Liver (tissue), 9 donors: Measurements from ENCODE around the gene GUCA2A. TPM values are rescaled to one million over a fixed set of nuclear protein-coding genes. Genes with fewer than 3 reads are reported as not detected.

Experiments
- DNase-seq: peaks from one replicate; pipeline ENCODE4 v3.0.0-alpha.2; 2017; ENCODE audit warnings: low spot score
- H3K27ac ChIP-seq, 2 donors: one replicate each; pipeline ENCODE4 v1.7.0; 2013; ENCODE audit warnings: inconsistent platforms in 2 of 2, low read length in 2 of 2, control low read depth in 1 of 2, low read depth in 1 of 2, mild to moderate bottlenecking in 1 of 2
- H3K27me3 ChIP-seq, 4 donors: one replicate each; pipeline versions ENCODE4 v1.6.1 to v1.7.0; 2013; ENCODE audit warnings: low read length in 3 of 4, inconsistent platforms in 1 of 4, mild to moderate bottlenecking in 1 of 4, moderate library complexity in 1 of 4; ENCODE audit not compliant: control insufficient read depth in 4 of 4, insufficient read depth in 4 of 4
- H3K36me3 ChIP-seq, 4 donors: one replicate each; pipeline versions ENCODE4 v1.6.1 to v1.7.0; 2013; ENCODE audit warnings: low read length in 3 of 4, mild to moderate bottlenecking in 3 of 4, low read depth in 1 of 4, moderate library complexity in 1 of 4; ENCODE audit not compliant: control insufficient read depth in 4 of 4, insufficient read depth in 3 of 4
- H3K4me1 ChIP-seq, 4 donors: one replicate each; pipeline versions ENCODE4 v1.6.1 to v1.7.0; 2013; ENCODE audit warnings: low read length in 3 of 4, mild to moderate bottlenecking in 3 of 4, moderate library complexity in 1 of 4; ENCODE audit not compliant: control insufficient read depth in 4 of 4, insufficient read depth in 4 of 4
- H3K4me3 ChIP-seq, 3 donors: one replicate each; pipeline versions ENCODE4 v1.6.1 to v1.7.0; 2013; ENCODE audit warnings: low read length in 3 of 3, control low read depth in 1 of 3, low read depth in 1 of 3, mild to moderate bottlenecking in 1 of 3
- H3K9ac ChIP-seq, 2 donors: one replicate each; pipeline ENCODE4 v1.7.0; 2013; ENCODE audit warnings: low read length in 2 of 2, mild to moderate bottlenecking in 2 of 2, moderate library complexity in 2 of 2, control low read depth in 1 of 2, low read depth in 1 of 2
- H3K9me3 ChIP-seq, 4 donors: one replicate each; pipeline versions ENCODE4 v1.6.1 to v1.7.0; 2013; ENCODE audit warnings: low read length in 3 of 4; ENCODE audit not compliant: control insufficient read depth in 4 of 4
- EGR1 ChIP-seq, 2 donors: IDR thresholded peaks; 2 replicates each; pipeline ENCODE4 v1.6.1; 2016 to 2018; ENCODE audit warnings: antibody characterized with exemption in 2 of 2, low read depth in 2 of 2
- FOXA1 ChIP-seq: IDR thresholded peaks from 2 replicates; pipeline ENCODE4 v1.6.1; 2016; ENCODE audit warnings: antibody characterized with exemption
- FOXA2 ChIP-seq: IDR thresholded peaks from 2 replicates; pipeline ENCODE4 v1.6.1; 2016; ENCODE audit warnings: antibody characterized with exemption
- GABPA ChIP-seq, 2 donors: IDR thresholded peaks in 1 of 2; conservative IDR thresholded peaks in 1 of 2; 2 replicates each; pipeline ENCODE4 v1.6.1; 2016; ENCODE audit warnings: antibody characterized with exemption in 2 of 2, mild to moderate bottlenecking in 1 of 2, moderate library complexity in 1 of 2
- HNF4A ChIP-seq, 2 donors: conservative IDR thresholded peaks; 2 replicates each; pipeline ENCODE4 v1.6.1; 2016; ENCODE audit warnings: antibody characterized with exemption in 2 of 2, mild to moderate bottlenecking in 2 of 2
- HNF4G ChIP-seq: IDR thresholded peaks from 2 replicates; pipeline ENCODE4 v1.6.1; 2016; ENCODE audit warnings: antibody characterized with exemption
- JUND ChIP-seq, 2 donors: IDR thresholded peaks; 2 replicates each; pipeline ENCODE4 v1.6.1; 2016; ENCODE audit warnings: antibody characterized with exemption in 2 of 2
- NR2F2 ChIP-seq: IDR thresholded peaks from 2 replicates; pipeline ENCODE4 v1.6.1; 2016; ENCODE audit warnings: antibody characterized with exemption
- RAD21 ChIP-seq, 2 donors: IDR thresholded peaks; 2 replicates each; pipeline ENCODE4 v1.6.1; 2016; ENCODE audit warnings: antibody characterized with exemption in 2 of 2, mild to moderate bottlenecking in 2 of 2
- RXRA ChIP-seq, 2 donors: IDR thresholded peaks; 2 replicates each; pipeline ENCODE4 v1.6.1; 2017 to 2018; ENCODE audit warnings: antibody characterized with exemption in 2 of 2, mild to moderate bottlenecking in 1 of 2
- SP1 ChIP-seq: IDR thresholded peaks from 2 replicates; pipeline ENCODE4 v1.6.1; 2018; ENCODE audit warnings: antibody characterized with exemption, mild to moderate bottlenecking
- TAF1 ChIP-seq: conservative IDR thresholded peaks from 2 replicates; pipeline ENCODE4 v1.6.1; 2016; ENCODE audit warnings: antibody characterized with exemption, mild to moderate bottlenecking
- YY1 ChIP-seq: IDR thresholded peaks from 2 replicates; pipeline ENCODE4 v1.6.1; 2016; ENCODE audit warnings: antibody characterized with exemption, mild to moderate bottlenecking
- WGBS: extraction: QIAGEN DNeasy Blood & Tissue Kit; methylation state at CpG from one replicate; pipeline ENCODE4 v1.1.7; 2013; 5-methylcytosine and 5-hydroxymethylcytosine counted together
- polyA plus RNA-seq, 2 donors: library from polyadenylated mRNA; stranded (reverse) in 1 of 2; unstranded in 1 of 2; fragments of 200-250 nt in 1 of 2; fragments of >200 nt in 1 of 2; fragmentation: Nextera tagmentation in 1 of 2; extraction: Ambion mirVana in 1 of 2; gene quantifications; one replicate each; pipeline versions ENCODE4 v1.2.1 to v1.2.3, GENCODE V29; 2013 to 2015
- total RNA-seq, 2 donors: library from RNA; depleted of rRNA; stranded (reverse); fragments of >200 nt; gene quantifications; one replicate each; pipeline ENCODE4 v1.2.3, GENCODE V29; 2014
- TF ChIP-seq, protein P1 (sequence below): IDR thresholded peaks from 2 replicates; pipeline ENCODE4 v1.6.1; 2016; ENCODE audit warnings: antibody characterized with exemption
- TF ChIP-seq, protein P2 (sequence below): IDR thresholded peaks from 2 replicates; pipeline ENCODE4 v1.6.1; 2016; ENCODE audit warnings: antibody characterized with exemption
- TF ChIP-seq, protein P3 (sequence below): IDR thresholded peaks from 2 replicates; pipeline ENCODE4 v1.6.1; 2016; ENCODE audit warnings: antibody characterized with exemption
- TF ChIP-seq, protein P4 (sequence below): fragments of 150-350 bp; IDR thresholded peaks from 2 replicates; pipeline ENCODE4 v1.5.1; 2017; ENCODE audit warnings: improper control_type of control experiment, low read depth, low read length; ENCODE audit not compliant: missing input control
- TF ChIP-seq, protein P5 (sequence below): IDR thresholded peaks from 2 replicates; pipeline ENCODE4 v1.6.1; 2016; ENCODE audit warnings: antibody characterized with exemption, mild to moderate bottlenecking
- donor health status: healthy.
- donor health status: healthy.
- donor health status: healthy.
- donor health status: healthy.
- donor health status: healthy.

Gene GUCA2A
- total and polyA plus RNA-seq, 4 donors, result not detected

DNA sequence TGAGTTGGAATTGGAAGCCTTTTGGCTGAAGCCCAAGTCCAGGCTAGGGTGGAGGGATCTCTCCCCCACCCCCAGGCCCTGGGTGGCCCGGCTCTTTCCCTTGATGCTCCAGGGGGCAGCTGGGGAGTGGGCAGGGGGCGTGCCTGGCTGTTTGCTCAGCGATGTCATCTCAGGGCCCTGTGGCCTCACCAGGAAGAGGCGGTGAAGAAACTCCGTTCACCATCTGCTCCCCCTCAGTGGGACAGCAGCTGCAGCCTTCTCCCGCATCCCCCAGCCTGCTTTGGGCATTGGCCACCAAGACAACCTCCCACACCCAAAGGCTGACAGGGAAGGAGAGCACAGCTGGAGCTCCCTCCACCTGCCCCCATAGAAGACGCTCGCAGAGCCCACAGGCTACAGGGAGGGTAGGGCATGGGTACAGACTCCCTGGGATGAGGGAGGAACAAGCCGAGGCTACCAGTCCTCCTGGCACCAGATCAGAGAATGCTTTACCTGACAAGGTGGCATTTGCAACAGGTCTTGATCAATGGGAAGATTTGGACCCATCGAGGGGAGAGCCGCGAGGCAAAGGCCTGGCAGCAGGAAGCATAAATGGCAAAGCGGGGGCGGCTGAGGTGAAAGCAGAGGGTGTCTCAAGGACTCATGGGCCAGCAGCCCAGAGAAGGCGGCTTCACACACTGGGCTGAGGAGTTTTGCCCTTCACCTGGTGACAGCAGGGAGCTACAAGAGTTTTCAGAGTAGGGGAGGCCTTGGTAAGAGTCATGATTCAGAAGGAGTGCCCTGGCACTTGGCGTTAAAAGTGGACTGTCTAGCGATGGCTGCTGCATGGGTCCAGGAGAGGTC, 6.5 kb upstream of the GUCA2A start:
- no peaks in the 10 kb centered on the region for H3K27me3 ChIP-seq
- no peak overlapping the region for H3K4me3 ChIP-seq
- DNase-seq, result no peak
- no peak overlapping the region for H3K27ac ChIP-seq
- H3K9ac ChIP-seq, result no peak overlapping the region
- H3K36me3 ChIP-seq, result no peaks in the 10 kb centered on the region
- H3K9me3 ChIP-seq, result no peaks in the 10 kb centered on the region
- 81% methylated on average over 17 of the region's 17 CpGs for WGBS
- no peak for TF ChIP-seq FOXA2
- TF ChIP-seq, protein P1, sequence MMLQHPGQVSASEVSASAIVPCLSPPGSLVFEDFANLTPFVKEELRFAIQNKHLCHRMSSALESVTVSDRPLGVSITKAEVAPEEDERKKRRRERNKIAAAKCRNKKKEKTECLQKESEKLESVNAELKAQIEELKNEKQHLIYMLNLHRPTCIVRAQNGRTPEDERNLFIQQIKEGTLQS, result no peak
- TF ChIP-seq, protein P2, sequence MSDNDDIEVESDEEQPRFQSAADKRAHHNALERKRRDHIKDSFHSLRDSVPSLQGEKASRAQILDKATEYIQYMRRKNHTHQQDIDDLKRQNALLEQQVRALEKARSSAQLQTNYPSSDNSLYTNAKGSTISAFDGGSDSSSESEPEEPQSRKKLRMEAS, result no peak
- no peak for TF ChIP-seq RAD21 (IDR thresholded peaks at IDR 0.05)
- TF ChIP-seq HNF4G, result no peak
- TF ChIP-seq, protein P3, sequence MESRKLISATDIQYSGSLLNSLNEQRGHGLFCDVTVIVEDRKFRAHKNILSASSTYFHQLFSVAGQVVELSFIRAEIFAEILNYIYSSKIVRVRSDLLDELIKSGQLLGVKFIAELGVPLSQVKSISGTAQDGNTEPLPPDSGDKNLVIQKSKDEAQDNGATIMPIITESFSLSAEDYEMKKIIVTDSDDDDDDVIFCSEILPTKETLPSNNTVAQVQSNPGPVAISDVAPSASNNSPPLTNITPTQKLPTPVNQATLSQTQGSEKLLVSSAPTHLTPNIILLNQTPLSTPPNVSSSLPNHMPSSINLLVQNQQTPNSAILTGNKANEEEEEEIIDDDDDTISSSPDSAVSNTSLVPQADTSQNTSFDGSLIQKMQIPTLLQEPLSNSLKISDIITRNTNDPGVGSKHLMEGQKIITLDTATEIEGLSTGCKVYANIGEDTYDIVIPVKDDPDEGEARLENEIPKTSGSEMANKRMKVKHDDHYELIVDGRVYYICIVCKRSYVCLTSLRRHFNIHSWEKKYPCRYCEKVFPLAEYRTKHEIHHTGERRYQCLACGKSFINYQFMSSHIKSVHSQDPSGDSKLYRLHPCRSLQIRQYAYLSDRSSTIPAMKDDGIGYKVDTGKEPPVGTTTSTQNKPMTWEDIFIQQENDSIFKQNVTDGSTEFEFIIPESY, result no peak
- TF ChIP-seq GABPA (IDR thresholded peaks at IDR 0.05 in 1 of 2, conservative IDR thresholded peaks at IDR 0.05 in 1 of 2), result no peak
- no peak for TF ChIP-seq YY1
- no peak for TF ChIP-seq FOXA1
- no peak for TF ChIP-seq EGR1 (IDR thresholded peaks at IDR 0.05; ENCODE audit: low read depth in 2 of 2)
- TF ChIP-seq RXRA (IDR thresholded peaks at IDR 0.05), result no peak
- TF ChIP-seq JUND (IDR thresholded peaks at IDR 0.05), result no peak
- TF ChIP-seq SP1, result no peak
- TF ChIP-seq NR2F2, result no peak
- TF ChIP-seq, protein P4, sequence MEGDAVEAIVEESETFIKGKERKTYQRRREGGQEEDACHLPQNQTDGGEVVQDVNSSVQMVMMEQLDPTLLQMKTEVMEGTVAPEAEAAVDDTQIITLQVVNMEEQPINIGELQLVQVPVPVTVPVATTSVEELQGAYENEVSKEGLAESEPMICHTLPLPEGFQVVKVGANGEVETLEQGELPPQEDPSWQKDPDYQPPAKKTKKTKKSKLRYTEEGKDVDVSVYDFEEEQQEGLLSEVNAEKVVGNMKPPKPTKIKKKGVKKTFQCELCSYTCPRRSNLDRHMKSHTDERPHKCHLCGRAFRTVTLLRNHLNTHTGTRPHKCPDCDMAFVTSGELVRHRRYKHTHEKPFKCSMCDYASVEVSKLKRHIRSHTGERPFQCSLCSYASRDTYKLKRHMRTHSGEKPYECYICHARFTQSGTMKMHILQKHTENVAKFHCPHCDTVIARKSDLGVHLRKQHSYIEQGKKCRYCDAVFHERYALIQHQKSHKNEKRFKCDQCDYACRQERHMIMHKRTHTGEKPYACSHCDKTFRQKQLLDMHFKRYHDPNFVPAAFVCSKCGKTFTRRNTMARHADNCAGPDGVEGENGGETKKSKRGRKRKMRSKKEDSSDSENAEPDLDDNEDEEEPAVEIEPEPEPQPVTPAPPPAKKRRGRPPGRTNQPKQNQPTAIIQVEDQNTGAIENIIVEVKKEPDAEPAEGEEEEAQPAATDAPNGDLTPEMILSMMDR, result no peak
- TF ChIP-seq, protein P5, sequence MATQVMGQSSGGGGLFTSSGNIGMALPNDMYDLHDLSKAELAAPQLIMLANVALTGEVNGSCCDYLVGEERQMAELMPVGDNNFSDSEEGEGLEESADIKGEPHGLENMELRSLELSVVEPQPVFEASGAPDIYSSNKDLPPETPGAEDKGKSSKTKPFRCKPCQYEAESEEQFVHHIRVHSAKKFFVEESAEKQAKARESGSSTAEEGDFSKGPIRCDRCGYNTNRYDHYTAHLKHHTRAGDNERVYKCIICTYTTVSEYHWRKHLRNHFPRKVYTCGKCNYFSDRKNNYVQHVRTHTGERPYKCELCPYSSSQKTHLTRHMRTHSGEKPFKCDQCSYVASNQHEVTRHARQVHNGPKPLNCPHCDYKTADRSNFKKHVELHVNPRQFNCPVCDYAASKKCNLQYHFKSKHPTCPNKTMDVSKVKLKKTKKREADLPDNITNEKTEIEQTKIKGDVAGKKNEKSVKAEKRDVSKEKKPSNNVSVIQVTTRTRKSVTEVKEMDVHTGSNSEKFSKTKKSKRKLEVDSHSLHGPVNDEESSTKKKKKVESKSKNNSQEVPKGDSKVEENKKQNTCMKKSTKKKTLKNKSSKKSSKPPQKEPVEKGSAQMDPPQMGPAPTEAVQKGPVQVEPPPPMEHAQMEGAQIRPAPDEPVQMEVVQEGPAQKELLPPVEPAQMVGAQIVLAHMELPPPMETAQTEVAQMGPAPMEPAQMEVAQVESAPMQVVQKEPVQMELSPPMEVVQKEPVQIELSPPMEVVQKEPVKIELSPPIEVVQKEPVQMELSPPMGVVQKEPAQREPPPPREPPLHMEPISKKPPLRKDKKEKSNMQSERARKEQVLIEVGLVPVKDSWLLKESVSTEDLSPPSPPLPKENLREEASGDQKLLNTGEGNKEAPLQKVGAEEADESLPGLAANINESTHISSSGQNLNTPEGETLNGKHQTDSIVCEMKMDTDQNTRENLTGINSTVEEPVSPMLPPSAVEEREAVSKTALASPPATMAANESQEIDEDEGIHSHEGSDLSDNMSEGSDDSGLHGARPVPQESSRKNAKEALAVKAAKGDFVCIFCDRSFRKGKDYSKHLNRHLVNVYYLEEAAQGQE, result no peak
- no peak for TF ChIP-seq TAF1
- TF ChIP-seq HNF4A (conservative IDR thresholded peaks at IDR 0.05), result no peak
- peaks cover 11 to 17% (median 13%) of the 10 kb centered on the region in 4 donors for H3K4me1 ChIP-seq
